ENCODE measurements around the gene DRAM2. TPM values are rescaled to one million over a fixed set of nuclear protein-coding genes. Genes with fewer than 3 reads are reported as not detected.
"Not testable (repeated sequence)": the region's sequence is repeated elsewhere in the genome, so short reads cannot be mapped to it uniquely, and the experiment has no call there.

Gene DRAM2
- total RNA-seq, 2 donors from 2014 or later, result 24.9 to 25.7 TPM

- DNase-seq (ENCODE audit: low spot score), result no peak
- intact Hi-C loops (cut with DNase I), result no loop called here
These were observed 42.4 kb downstream of the DRAM2 start for GRCh38 chr1:111097356-111098099.

- DNase-seq (ENCODE audit: low spot score); intact Hi-C loops (cut with DNase I): not testable (repeated sequence)
These were observed 44.5 kb downstream of the DRAM2 start for GRCh38 chr1:111095421-111095820.

GRCh38 chr1:111089638-111090037 is 50.3 kb downstream of the DRAM2 start:
- intact Hi-C loops (cut with DNase I), result no loop called here
- DNase-seq (ENCODE audit: low spot score), result no peak

GRCh38 chr1:111085676-111086075 is 54.2 kb downstream of the DRAM2 start:
- intact Hi-C loops (cut with DNase I), result no loop called here
- no peak for DNase-seq (ENCODE audit: low spot score)

GRCh38 chr1:111084999-111085398 is 54.9 kb downstream of the DRAM2 start:
- no peak for DNase-seq (ENCODE audit: low spot score)
- intact Hi-C loops (cut with DNase I), result no loop called here

GRCh38 chr1:111082421-111083203 is 57.3 kb downstream of the DRAM2 start:
- intact Hi-C loops (cut with DNase I), result no loop called here
- DNase-seq (ENCODE audit: low spot score), result no peak

GRCh38 chr1:111079329-111079728 is 60.6 kb downstream of the DRAM2 start:
- intact Hi-C loops (cut with DNase I), result not testable (repeated sequence)
- DNase-seq (ENCODE audit: low spot score), result peak; percentile 59

- DNase-seq (ENCODE audit: low spot score); intact Hi-C loops (cut with DNase I): not testable (repeated sequence)
These were observed 62.6 kb downstream of the DRAM2 start for GRCh38 chr1:111077312-111077711.

Other genes with a start within 250 kb of the DRAM2 start
- 10 to 100 TPM in 1 of 2 donors, 1 to 10 TPM in 1; 8.2 to 10.6 TPM for gene LRIF1, start 176.2 kb downstream of the DRAM2 start, total RNA-seq
- 10 to 100 TPM; 23.5 to 29.2 TPM for gene CEPT1, start 130 bp upstream of the DRAM2 start, total RNA-seq
- 10 to 100 TPM; 10.5 to 15.7 TPM for gene DENND2D, start 60.6 kb upstream of the DRAM2 start, total RNA-seq
- 10 to 100 TPM in 1 of 2 donors, 1 to 10 TPM in 1; 7.9 to 23.4 TPM for gene CHI3L2, start 87.6 kb upstream of the DRAM2 start, total RNA-seq
- not detected for gene CHIA, start 150.8 kb upstream of the DRAM2 start, total RNA-seq

Data from posterior vena cava (tissue), 2 donors.